A673 (cell line): Measurements from ENCODE around the gene FAM50A. TPM values are rescaled to one million over a fixed set of nuclear protein-coding genes. Genes with fewer than 3 reads are reported as not detected.
A peak's percentile ranks its signal among the peaks of the same experiment; 100 is the strongest.
"Not testable (repeated sequence)": the region's sequence is repeated elsewhere in the genome, so short reads cannot be mapped to it uniquely, and the experiment has no call there.

ENCODE experiments used
- Bru-seq: library from RNA; stranded (reverse); fragments of 400-500 nt; gene quantifications from one replicate; lab custom pipeline; 2021; lab: Mats Ljungman, UMichigan
- BruChase-seq, 2 experiments: library from RNA; stranded (reverse); fragments of 400-500 nt; gene quantifications; one replicate each; lab custom pipeline; 2021; lab: Mats Ljungman, UMichigan
- BruUV-seq: library from RNA; stranded (reverse); fragments of 400-500 nt; replicated peaks from 2 replicates; lab custom pipeline; 2021; lab: Mats Ljungman, UMichigan
- CTCF ChIA-PET: fragments of 300-600 bp; sonication (Branson Sonifier 250); formaldehyde crosslinking; loops from one replicate; lab custom pipeline; 2022; ENCODE audit warnings: antibody characterized with exemption; lab: Charles Lee
- POLR2A ChIA-PET: fragments of 300-600 bp; sonication (Branson Sonifier 250); formaldehyde crosslinking; loops from one replicate; lab custom pipeline; 2022; ENCODE audit warnings: antibody characterized with exemption; ENCODE audit not compliant: low non-redundant PET; lab: Charles Lee
- DNase-seq: peaks from one replicate; pipeline ENCODE4 v3.0.0-alpha.2; 2015; ENCODE audit warnings: low spot score
- H3K27ac ChIP-seq: fragments of 200-600 bp; sonication (generic); 2 replicates; pipeline ENCODE4 v1.5.1; 2016; ENCODE audit warnings: mixed run types, low read depth, mild to moderate bottlenecking, mixed read lengths, antibody characterized with exemption, low read length; ENCODE audit not compliant: poor library complexity, severe bottlenecking
- H3K27me3 ChIP-seq: fragments of 200-600 bp; sonication (generic); replicated peaks from 2 replicates; pipeline ENCODE4 v1.6.1; 2017; ENCODE audit warnings: mixed run types, low read depth, mild to moderate bottlenecking, mixed read lengths, antibody characterized with exemption, low read length; ENCODE audit not compliant: insufficient read depth, poor library complexity
- H3K36me3 ChIP-seq: fragments of 200-600 bp; sonication (generic); 2 replicates; pipeline ENCODE4 v1.6.1; 2016; ENCODE audit warnings: mixed run types, mild to moderate bottlenecking, mixed read lengths, antibody characterized with exemption, low read length; ENCODE audit not compliant: insufficient read depth, poor library complexity, severe bottlenecking
- H3K4me1 ChIP-seq: fragments of 200-600 bp; sonication (generic); 2 replicates; pipeline ENCODE4 v1.6.1; 2017; ENCODE audit warnings: mixed run types, mild to moderate bottlenecking, mixed read lengths, antibody characterized with exemption, low read length; ENCODE audit not compliant: insufficient read depth, poor library complexity, severe bottlenecking
- H3K4me3 ChIP-seq: fragments of 200-600 bp; sonication (generic); 2 replicates; pipeline ENCODE4 v1.5.1; 2016; ENCODE audit warnings: low read depth, mixed run types, mild to moderate bottlenecking, mixed read lengths, low read length; ENCODE audit not compliant: poor library complexity, severe bottlenecking
- H3K9me3 ChIP-seq: fragments of 200-600 bp; sonication (generic); 2 replicates; pipeline ENCODE4 v1.6.1; 2016; ENCODE audit warnings: mixed run types, low read depth, mild to moderate bottlenecking, mixed read lengths, antibody characterized with exemption, low read length; ENCODE audit not compliant: poor library complexity, severe bottlenecking
- EZH2 ChIP-seq: fragments of 200-600 bp; sonication (generic); IDR thresholded peaks from 2 replicates; pipeline ENCODE4 v1.6.1; 2017; ENCODE audit warnings: borderline replicate concordance, low read depth, mild to moderate bottlenecking, mixed read lengths, antibody characterized with exemption, low read length; ENCODE audit not compliant: poor library complexity, severe bottlenecking
- intact Hi-C: fragments of 100-400 bp; cut with micrococcal nuclease; formaldehyde crosslinking; loops from one replicate; pipeline ENCODE4 v1.10.0; 2022; ENCODE audit not compliant: unreplicated experiment
- long read RNA-seq: library from polyadenylated mRNA; stranded (forward); transcript quantifications from one replicate; pipeline ENCODE4 v2.0.0, GENCODE V29; 2022
- total RNA-seq: library from RNA; stranded (reverse); gene quantifications from 2 replicates; pipeline ENCODE4 v1.2.3, GENCODE V29; 2021
- TF ChIP-seq, protein P1 (sequence below): fragments of 300-800, 200-600 bp; sonication (generic); conservative IDR thresholded peaks from 2 replicates; pipeline ENCODE4 v1.5.1; 2017; ENCODE audit warnings: low read depth, mild to moderate bottlenecking, antibody characterized with exemption, low read length, moderate library complexity, mixed read lengths

The FAM50A gene, protein sequence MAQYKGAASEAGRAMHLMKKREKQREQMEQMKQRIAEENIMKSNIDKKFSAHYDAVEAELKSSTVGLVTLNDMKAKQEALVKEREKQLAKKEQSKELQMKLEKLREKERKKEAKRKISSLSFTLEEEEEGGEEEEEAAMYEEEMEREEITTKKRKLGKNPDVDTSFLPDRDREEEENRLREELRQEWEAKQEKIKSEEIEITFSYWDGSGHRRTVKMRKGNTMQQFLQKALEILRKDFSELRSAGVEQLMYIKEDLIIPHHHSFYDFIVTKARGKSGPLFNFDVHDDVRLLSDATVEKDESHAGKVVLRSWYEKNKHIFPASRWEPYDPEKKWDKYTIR
- total RNA-seq: 78.0 and 83.7 TPM in 2 replicates
- Bru-seq, nascent RNA: percentile 64 among the genes with signal in this experiment
- percentile 72 among the genes with signal in this experiment for BruChase-seq, experiment 1, labeled RNA remaining after a 2-hour chase
- BruChase-seq, experiment 2, labeled RNA remaining after a 6-hour chase: percentile 88 among the genes with signal in this experiment
- long read RNA-seq, transcript FAM50A-202 (13 exons, 1,352 nt): major isoform, 103 of 120 reads
- long read RNA-seq, partial matches to known transcripts: 2 of 120 reads
- long read RNA-seq, other reads (novel, unspliced or antisense): 12 of 120 reads

DNA sequence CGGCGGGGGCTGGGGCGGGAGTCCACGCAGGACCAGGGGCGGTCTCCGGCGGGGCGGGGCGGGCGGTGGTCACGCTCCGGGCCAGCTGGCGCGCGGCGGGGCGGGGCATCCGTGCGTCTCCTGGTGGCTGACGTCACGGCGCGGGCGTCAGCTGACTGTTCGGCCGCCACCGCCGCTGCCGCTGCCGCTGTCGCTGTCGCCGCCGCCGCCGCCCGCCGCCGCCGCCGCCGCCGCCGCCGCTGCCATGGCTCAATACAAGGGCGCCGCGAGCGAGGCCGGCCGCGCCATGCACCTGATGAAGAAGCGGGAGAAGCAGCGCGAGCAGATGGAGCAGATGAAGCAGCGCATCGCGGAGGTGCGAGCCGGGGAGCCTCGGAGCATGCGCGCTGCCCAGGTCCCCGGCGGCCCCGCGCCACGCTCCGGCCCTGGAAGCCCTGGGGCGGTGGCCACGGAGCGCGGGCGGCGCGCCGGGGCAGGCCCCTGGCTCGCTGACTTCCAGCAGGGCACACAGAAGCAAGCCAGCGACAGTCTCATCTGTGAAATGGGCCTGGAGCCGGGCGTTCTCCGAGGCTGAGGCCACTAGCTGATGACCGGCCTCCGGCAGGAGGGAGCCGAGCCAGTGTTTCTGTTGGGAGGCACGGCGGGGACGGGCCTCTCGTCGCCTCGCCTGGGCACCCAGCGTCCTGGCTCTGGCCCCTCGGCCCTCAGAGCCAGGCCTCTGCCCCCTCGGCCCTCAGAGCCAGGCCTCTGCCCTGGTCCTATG, at the start of gene FAM50A:
Gene FAM50A (plus strand): TSS at position 150 of the 763 bp plus-strand sequence. CDS start 95 bp downstream, at position 245.
- no peaks in the 10 kb centered on the region for H3K9me3 ChIP-seq
- peak; percentile 75 for DNase-seq
- peaks cover 6% of the 10 kb centered on the region for H3K4me1 ChIP-seq
- no peaks in the 10 kb centered on the region for H3K27me3 ChIP-seq
- BruUV-seq: no TSS peak
- ChIA-PET CTCF (no interaction called here), POLR2A (no interaction called here)
- peaks cover 13% of the 10 kb centered on the region for H3K36me3 ChIP-seq
- peak within 1 kb of the TSS; percentile 61 for H3K4me3 ChIP-seq
- TF ChIP-seq EZH2: no peak
- TF ChIP-seq, protein P1, sequence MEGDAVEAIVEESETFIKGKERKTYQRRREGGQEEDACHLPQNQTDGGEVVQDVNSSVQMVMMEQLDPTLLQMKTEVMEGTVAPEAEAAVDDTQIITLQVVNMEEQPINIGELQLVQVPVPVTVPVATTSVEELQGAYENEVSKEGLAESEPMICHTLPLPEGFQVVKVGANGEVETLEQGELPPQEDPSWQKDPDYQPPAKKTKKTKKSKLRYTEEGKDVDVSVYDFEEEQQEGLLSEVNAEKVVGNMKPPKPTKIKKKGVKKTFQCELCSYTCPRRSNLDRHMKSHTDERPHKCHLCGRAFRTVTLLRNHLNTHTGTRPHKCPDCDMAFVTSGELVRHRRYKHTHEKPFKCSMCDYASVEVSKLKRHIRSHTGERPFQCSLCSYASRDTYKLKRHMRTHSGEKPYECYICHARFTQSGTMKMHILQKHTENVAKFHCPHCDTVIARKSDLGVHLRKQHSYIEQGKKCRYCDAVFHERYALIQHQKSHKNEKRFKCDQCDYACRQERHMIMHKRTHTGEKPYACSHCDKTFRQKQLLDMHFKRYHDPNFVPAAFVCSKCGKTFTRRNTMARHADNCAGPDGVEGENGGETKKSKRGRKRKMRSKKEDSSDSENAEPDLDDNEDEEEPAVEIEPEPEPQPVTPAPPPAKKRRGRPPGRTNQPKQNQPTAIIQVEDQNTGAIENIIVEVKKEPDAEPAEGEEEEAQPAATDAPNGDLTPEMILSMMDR: no peak
- intact Hi-C loops: no loop called here
- peak within 1 kb of the TSS; percentile 78 for H3K27ac ChIP-seq

DNA sequence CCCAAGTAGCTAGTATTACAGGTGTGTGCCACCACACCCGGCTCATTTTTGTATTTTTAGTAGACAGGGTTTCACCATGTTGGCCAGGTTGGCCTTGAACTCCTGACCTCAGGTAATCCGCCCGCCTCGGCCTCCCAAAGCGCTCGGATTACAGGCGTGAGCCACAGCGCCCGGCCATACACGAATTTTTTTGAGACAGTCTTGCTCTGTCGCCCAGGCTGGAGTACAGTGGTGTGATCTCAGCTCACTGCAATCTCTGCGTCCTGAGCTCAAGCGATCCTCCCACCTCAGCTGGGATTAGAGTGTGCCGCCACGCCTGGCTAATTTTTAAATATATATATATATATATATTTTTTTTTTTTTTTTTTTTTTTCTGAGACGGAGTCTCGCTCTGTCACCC, 47.6 kb upstream of the FAM50A start:
- H3K27ac ChIP-seq, H3K9me3 ChIP-seq, DNase-seq, CTCF ChIA-PET, POLR2A ChIA-PET, H3K4me1 ChIP-seq, H3K27me3 ChIP-seq, H3K4me3 ChIP-seq, BruUV-seq: not testable (repeated sequence)
- peaks cover 25% of the 10 kb centered on the region for H3K36me3 ChIP-seq
- intact Hi-C loops: loop anchor here (10.0 kb wide), 1 partner anchor 422 kb away; the partner anchor contains the start of genes HCFC1 and TMEM187

DNA sequence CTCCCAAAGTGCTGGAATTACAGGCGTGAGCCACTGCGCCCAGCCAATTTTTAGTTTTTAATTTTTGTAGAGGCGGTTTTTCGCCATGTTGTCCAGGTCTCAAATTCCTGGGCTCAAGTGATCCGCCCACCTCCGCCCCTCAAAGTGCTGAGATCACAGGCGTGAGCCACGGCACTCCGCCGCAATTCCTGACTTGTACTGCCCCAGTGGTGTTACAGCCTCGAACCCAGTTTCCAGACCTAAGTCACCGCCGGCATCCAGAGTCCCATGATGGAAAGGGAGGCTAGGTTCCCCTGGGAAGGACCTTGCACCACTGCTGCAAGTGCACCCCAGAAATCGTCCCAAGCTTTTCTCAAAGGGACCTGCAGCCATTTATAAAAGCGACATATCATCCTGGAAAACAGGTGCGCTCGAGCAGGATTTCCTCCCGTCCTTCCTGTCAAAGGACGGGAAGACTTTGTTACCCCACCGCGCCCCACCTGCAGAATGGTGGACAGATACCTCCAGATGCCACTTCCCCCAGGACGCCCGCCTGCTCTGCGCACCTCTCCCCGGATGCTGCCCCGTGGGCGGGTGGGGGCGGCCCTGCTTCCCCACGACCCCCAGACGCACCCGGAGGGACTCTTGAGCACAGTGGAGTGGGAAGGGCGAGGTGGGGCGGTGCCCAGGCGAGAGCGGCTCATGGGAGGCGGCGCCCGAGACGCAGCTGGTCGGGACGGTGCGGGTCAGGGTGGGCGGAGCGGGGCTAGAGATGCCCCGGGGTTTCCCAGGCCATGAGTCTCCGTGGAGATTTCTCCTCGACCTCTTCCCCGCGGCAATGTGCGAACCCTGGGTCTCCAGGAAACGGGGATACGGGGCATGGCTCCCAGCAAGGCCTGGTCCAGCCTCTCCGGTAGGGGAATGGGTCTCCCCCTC, 46.7 kb upstream of the FAM50A start:
- H3K9me3 ChIP-seq: no peaks in the 10 kb centered on the region
- peaks cover 25% of the 10 kb centered on the region for H3K36me3 ChIP-seq
- H3K27me3 ChIP-seq: no peaks in the 10 kb centered on the region
- peak overlapping the region; percentile 100 for H3K27ac ChIP-seq
- peak; percentile 61 for DNase-seq
- POLR2A ChIA-PET: interaction anchor here (0.6 to 1.1 kb wide), 4 partner anchors 18 to 130 kb away, joined by 3 to 4 read pairs (median 3); no protein-coding TSS in a partner anchor
- BruUV-seq: TSS peak; percentile 84
- no peaks in the 10 kb centered on the region for H3K4me1 ChIP-seq
- intact Hi-C loops: loop anchor here (10.0 kb wide), 1 partner anchor 422 kb away; the partner anchor contains the start of genes HCFC1 and TMEM187
- peak overlapping the region; percentile 89 for H3K4me3 ChIP-seq
- CTCF ChIA-PET: no interaction called here
- TF ChIP-seq, protein P1: no peak
- TF ChIP-seq EZH2: no peak
